Gastroesophageal sphincter (tissue), 4 donors: ENCODE results near the gene CRY2. TPM values are rescaled to one million over a fixed set of nuclear protein-coding genes. Genes with fewer than 3 reads are reported as not detected.

Experiments
- ATAC-seq: fragments of 150-250 bp; one replicate; pipeline ENCODE4 v1.9.1; 2016; ENCODE audit warnings: mild to moderate bottlenecking, moderate library complexity
- H3K27ac ChIP-seq, 4 donors: fragments of 200-600 bp; sonication (generic) in 3 of 4; 1 replicate in 3 of 4; 2 replicates in 1 of 4; pipeline ENCODE4 v1.5.1; 2016 to 2019
- H3K27me3 ChIP-seq: fragments of 200-600 bp; sonication (generic); one replicate; pipeline ENCODE4 v1.5.1; 2019
- H3K36me3 ChIP-seq, 2 donors: fragments of 200-600 bp; sonication (generic); one replicate each; pipeline ENCODE4 v1.5.1; 2019; ENCODE audit warnings: control low read depth in 1 of 2
- H3K4me1 ChIP-seq, 3 donors: fragments of 200-600 bp; sonication (generic); 1 replicate in 2 of 3; 2 replicates in 1 of 3; pipeline ENCODE4 v1.5.1; 2016 to 2019; ENCODE audit warnings: control low read depth in 2 of 3
- H3K4me3 ChIP-seq, 2 donors: fragments of 200-600 bp; sonication (generic); one replicate each; pipeline ENCODE4 v1.5.1; 2019; ENCODE audit warnings: mild to moderate bottlenecking in 1 of 2, moderate library complexity in 1 of 2
- H3K9me3 ChIP-seq, 3 donors: fragments of 200-600 bp; sonication (generic); one replicate each; pipeline ENCODE4 v1.5.1; 2017 to 2019; ENCODE audit warnings: control low read depth in 2 of 3
- CTCF ChIP-seq, 4 experiments: fragments of 200-600 bp in 2 of 4; fragments of 450-650 bp in 2 of 4; sonication (generic) in 1 of 4; IDR thresholded peaks; one replicate each; pipeline ENCODE4 v1.5.1; 2017 to 2019; ENCODE audit warnings: antibody characterized with exemption in 4 of 4, mild to moderate bottlenecking in 2 of 4, moderate library complexity in 2 of 4
- EP300 ChIP-seq: sonication (generic); formaldehyde crosslinking; IDR thresholded peaks from one replicate; pipeline ENCODE4 v1.6.1; 2017; ENCODE audit warnings: antibody characterized with exemption, mild to moderate bottlenecking
- POLR2A ChIP-seq, 2 donors: fragments of 450-650 bp; IDR thresholded peaks; one replicate each; pipeline ENCODE4 v1.6.1; 2017; ENCODE audit warnings: antibody characterized with exemption in 2 of 2, mild to moderate bottlenecking in 2 of 2, moderate library complexity in 1 of 2
- POLR2AphosphoS5 ChIP-seq: sonication (generic); formaldehyde crosslinking; IDR thresholded peaks from one replicate; pipeline ENCODE4 v1.6.1; 2017; ENCODE audit warnings: antibody characterized with exemption
- WGBS, 2 donors: methylation state at CpG; one replicate each; pipeline ENCODE4 v1.1.5; 2018; ENCODE audit warnings: low coverage in 1 of 2; 5-methylcytosine and 5-hydroxymethylcytosine counted together
- total RNA-seq, 4 donors: library from RNA; depleted of rRNA; stranded (reverse); fragments of >200 nt; gene quantifications; one replicate each; pipeline ENCODE4 v1.1.0, GENCODE V29; 2016

Gene CRY2
- total RNA-seq, 4 donors from 2014 or later: 38.8 to 82.0 (median 47.7) TPM

DNA sequence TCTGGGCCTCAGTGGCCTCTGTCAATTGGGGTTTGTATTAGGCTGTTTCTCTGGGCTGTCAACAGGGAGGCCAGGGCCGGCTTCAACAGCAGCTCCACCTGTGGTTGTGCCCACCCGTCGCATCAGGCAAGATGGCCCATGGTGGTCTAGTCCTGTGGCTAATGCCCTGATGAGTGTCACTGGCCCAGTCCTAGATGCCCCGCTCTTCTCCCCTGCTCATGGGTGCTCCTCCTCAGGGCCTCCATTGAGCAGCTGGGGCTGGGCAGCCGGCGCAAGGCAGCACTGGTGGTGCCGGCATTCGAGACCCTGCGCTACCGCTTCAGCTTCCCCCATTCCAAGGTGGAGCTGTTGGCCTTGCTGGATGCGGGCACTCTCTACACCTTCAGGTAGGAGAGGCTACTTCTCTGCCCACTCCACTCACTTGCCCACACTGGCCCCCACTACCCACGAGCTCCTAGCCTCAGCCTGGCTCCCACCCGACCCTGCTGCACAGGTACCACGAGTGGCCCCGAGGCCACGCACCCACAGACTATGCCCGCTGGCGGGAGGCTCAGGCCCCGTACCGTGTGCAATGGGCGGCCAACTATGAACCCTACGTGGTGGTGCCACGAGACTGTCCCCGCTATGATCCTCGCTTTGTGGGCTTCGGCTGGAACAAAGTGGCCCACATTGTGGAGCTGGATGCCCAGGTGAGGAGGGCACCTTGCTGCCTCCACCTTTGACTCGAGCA lies 80.6 kb downstream of the CRY2 start:
- Histone ChIP-seq H3K27ac (no peak overlapping the region), H3K36me3 (peaks cover 0 to 26% of the 10 kb centered on the region in 2 donors)
- WGBS, 2 donors: 90 to 100% methylated on average over 1 to 6 of the region's 27 CpGs

DNA sequence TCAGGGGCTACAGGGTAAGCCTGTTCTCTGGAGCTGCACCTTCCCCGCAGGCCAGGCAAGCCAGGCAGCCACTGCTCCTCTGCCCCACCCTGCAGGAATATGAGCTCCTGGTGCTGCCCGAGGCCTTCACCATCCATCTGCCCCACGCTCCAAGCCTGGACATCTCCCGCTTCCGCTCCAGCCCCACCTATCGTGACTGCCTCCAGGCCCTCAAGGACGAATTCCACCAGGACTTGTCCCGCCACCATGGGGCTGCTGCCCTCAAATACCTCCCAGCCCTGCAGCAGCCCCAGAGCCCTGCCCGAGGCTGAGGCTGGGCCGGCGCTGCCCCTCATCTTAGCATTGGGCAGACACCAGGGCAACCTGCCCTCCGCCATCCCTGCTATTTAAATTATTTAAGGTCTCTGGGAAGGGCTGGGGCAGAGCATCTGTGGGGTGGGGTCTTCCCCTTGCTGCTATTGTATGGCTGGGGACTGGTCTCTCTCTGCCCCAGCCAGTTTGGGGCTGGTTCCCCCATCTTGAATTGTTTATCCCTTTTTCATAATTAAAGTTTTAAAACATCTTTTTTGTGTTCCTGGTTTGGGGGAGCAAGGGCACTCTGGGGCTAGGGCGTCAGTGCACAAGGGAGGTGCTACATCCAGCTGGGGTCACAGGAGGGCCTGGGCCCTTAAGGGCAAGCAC lies 81.4 kb downstream of the CRY2 start:
- 50 to 73% methylated on average over 2 to 5 of the region's 13 CpGs for WGBS, 2 donors
- H3K4me1 ChIP-seq: no peaks in the 10 kb centered on the region
- no peak overlapping the region for H3K4me3 ChIP-seq
- no peak overlapping the region for H3K27ac ChIP-seq
- no peaks in the 10 kb centered on the region for H3K9me3 ChIP-seq
- peaks cover 0 to 34% of the 10 kb centered on the region in 2 donors for H3K36me3 ChIP-seq
- peaks cover 35% of the 10 kb centered on the region for H3K27me3 ChIP-seq
- TF ChIP-seq POLR2AphosphoS5: no peak
- TF ChIP-seq CTCF (IDR thresholded peaks at IDR 0.05): no peak
- TF ChIP-seq POLR2A (IDR thresholded peaks at IDR 0.05): no peak
- no peak for TF ChIP-seq EP300
- ATAC-seq: no peak

More for the DNA sequence above, 80.6 kb downstream of the CRY2 start:
- ATAC-seq: no peak
- TF ChIP-seq POLR2AphosphoS5: no peak
- no peak for TF ChIP-seq CTCF (IDR thresholded peaks at IDR 0.05)
- TF ChIP-seq POLR2A (IDR thresholded peaks at IDR 0.05): no peak
- no peak for TF ChIP-seq EP300
- Histone ChIP-seq H3K4me1 (peaks cover 0 to 6% (median 2%) of the 10 kb centered on the region in 3 donors), H3K4me3 (no peak overlapping the region), H3K9me3 (no peaks in the 10 kb centered on the region), H3K27me3 (peaks cover 43% of the 10 kb centered on the region)

DNA sequence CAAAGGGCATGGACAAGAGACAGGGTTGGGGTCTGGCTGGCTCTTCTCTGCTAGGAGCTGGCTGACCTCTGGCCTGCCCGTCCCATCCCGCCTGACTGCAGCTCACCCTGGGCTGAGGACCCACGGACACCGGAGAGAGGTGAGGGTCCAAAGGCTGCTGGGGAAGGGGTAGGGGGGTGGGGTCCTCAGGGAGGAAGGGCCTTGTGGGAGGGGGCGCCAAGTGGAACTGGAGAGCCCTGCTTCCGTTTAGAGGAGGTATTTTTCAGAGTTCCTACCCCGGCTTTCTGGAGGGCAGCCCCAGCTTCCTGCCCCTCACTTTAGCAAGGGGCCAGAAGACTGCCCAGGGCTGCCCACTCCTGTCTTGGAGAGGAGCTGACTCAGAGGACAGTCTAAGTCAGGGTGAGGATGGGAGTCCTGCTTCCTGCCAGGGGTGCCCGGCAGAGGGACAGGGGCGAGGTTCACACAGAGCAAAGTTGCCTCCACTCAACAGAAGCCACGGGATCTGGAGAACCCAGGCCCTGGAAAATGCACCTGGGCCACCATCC lies 82.3 kb downstream of the CRY2 start:
- 64% methylated on average over 6 of the region's 10 CpGs; no CpG with 5 or more reads in 1 of the 2 donors for WGBS, 2 donors
- H3K27me3 ChIP-seq: peaks cover 28% of the 10 kb centered on the region
- H3K4me1 ChIP-seq: no peaks in the 10 kb centered on the region
- no peak for ATAC-seq
- peaks cover 0 to 43% of the 10 kb centered on the region in 2 donors for H3K36me3 ChIP-seq
- no peak overlapping the region for H3K4me3 ChIP-seq
- no peak for TF ChIP-seq POLR2AphosphoS5
- no peak for TF ChIP-seq POLR2A (IDR thresholded peaks at IDR 0.05)
- no peak for TF ChIP-seq EP300
- no peak for TF ChIP-seq CTCF (IDR thresholded peaks at IDR 0.05)
- H3K9me3 ChIP-seq: no peaks in the 10 kb centered on the region
- no peak overlapping the region for H3K27ac ChIP-seq

- WGBS, 2 donors: 81% methylated on average over 11 of the region's 14 CpGs; no CpG with 5 or more reads in 1 of the 2 donors
- H3K27ac ChIP-seq: no peak overlapping the region
- no peak for ATAC-seq
- no peaks in the 10 kb centered on the region for H3K4me1 ChIP-seq
- H3K27me3 ChIP-seq: peaks cover 22% of the 10 kb centered on the region
- no peak for TF ChIP-seq CTCF (IDR thresholded peaks at IDR 0.05)
- no peak for TF ChIP-seq POLR2A (IDR thresholded peaks at IDR 0.05)
- no peak for TF ChIP-seq POLR2AphosphoS5
- no peak for TF ChIP-seq EP300
- peaks cover 0 to 49% of the 10 kb centered on the region in 2 donors for H3K36me3 ChIP-seq
- H3K9me3 ChIP-seq: no peaks in the 10 kb centered on the region
- no peak overlapping the region for H3K4me3 ChIP-seq
Measured at GRCh38 chr11:45930031-45930794, 82.9 kb downstream of the CRY2 start.
